Stomach (tissue), 19 donors: ENCODE results near the gene SCOC. TPM values are rescaled to one million over a fixed set of nuclear protein-coding genes. Genes with fewer than 3 reads are reported as not detected.

ENCODE experiments used
- DNase-seq, 2 donors: peaks; one replicate each; pipeline versions ENCODE4 v3.0.0 to v3.0.0-alpha.2; 2013 to 2019
- H3K27ac ChIP-seq, 5 donors: fragments of 200-600 bp in 4 of 5; sonication (generic) in 4 of 5; one replicate each; pipeline ENCODE4 v1.5.1; 2013 to 2019; ENCODE audit warnings: mild to moderate bottlenecking in 1 of 5, moderate library complexity in 1 of 5
- H3K27me3 ChIP-seq, 3 donors: fragments of 200-600 bp; sonication (generic); one replicate each; pipeline ENCODE4 v1.5.1; 2017 to 2019; ENCODE audit warnings: mixed run types in 1 of 3
- H3K36me3 ChIP-seq, 4 donors: fragments of 200-600 bp; sonication (generic); 1 replicate in 3 of 4; 2 replicates in 1 of 4; pipeline ENCODE4 v1.5.1; 2016 to 2019
- H3K4me1 ChIP-seq, 4 donors: fragments of 200-600 bp; sonication (generic); one replicate each; pipeline ENCODE4 v1.5.1; 2016 to 2019
- H3K4me3 ChIP-seq, 4 donors: fragments of 200-600 bp; sonication (generic) in 3 of 4; one replicate each; pipeline ENCODE4 v1.5.1; 2016 to 2019; ENCODE audit warnings: mild to moderate bottlenecking in 1 of 4
- H3K9me3 ChIP-seq, 4 donors: fragments of 200-600 bp; sonication (generic); one replicate each; pipeline ENCODE4 v1.5.1; 2016 to 2019
- EP300 ChIP-seq: sonication (generic); formaldehyde crosslinking; IDR thresholded peaks from one replicate; pipeline ENCODE4 v1.6.1; 2017; ENCODE audit warnings: antibody characterized with exemption
- POLR2A ChIP-seq, 4 donors: fragments of 450-650 bp; IDR thresholded peaks; one replicate each; pipeline ENCODE4 v1.6.1; 2016; ENCODE audit warnings: antibody characterized with exemption in 4 of 4, control low read depth in 2 of 4, mild to moderate bottlenecking in 1 of 4, moderate library complexity in 1 of 4
- POLR2AphosphoS5 ChIP-seq, 3 donors: sonication (generic); formaldehyde crosslinking; IDR thresholded peaks; one replicate each; pipeline ENCODE4 v1.6.1; 2016; ENCODE audit warnings: antibody characterized with exemption in 3 of 3
- WGBS, 5 donors: extraction: QIAGEN DNeasy Blood & Tissue Kit in 3 of 5; methylation state at CpG; one replicate each; pipeline versions ENCODE4 v1.1.5 to v1.1.7; 2013 to 2018; 5-methylcytosine and 5-hydroxymethylcytosine counted together
- intact Hi-C: fragments of 100-400 bp; cut with DNase I; formaldehyde crosslinking; loops from one replicate; pipeline ENCODE4 v1.15.1; 2023; ENCODE audit warnings: low total_unique reads
- long read RNA-seq, 10 donors: transcript quantifications; one replicate each; lab custom pipeline, GENCODE V29; 2026
- polyA plus RNA-seq, 3 donors: library from polyadenylated mRNA; stranded (reverse); fragments of 200-250 nt; gene quantifications; one replicate each; pipeline ENCODE4 v1.2.3, GENCODE V29; 2013
- total RNA-seq, 5 donors: library from RNA; depleted of rRNA; stranded (reverse); fragments of >200 nt; gene quantifications; one replicate each; pipeline versions ENCODE4 v1.1.0 to v1.2.3, GENCODE V29; 2014 to 2016
- TF ChIP-seq, protein P1 (sequence below), 7 experiments: fragments of 450-650 bp in 4 of 7; fragments of 200-600 bp in 3 of 7; sonication (generic) in 3 of 7; IDR thresholded peaks; one replicate each; pipeline ENCODE4 v1.5.1; 2016 to 2019; ENCODE audit warnings: antibody characterized with exemption in 7 of 7, control low read depth in 2 of 7, mild to moderate bottlenecking in 1 of 7
- donor health status: healthy with polysubstance abuse.
- donor health status: Bipolar disorder and iron deficiency.
- donor health status: healthy.

The SCOC gene
- 10 to 100 TPM; 28.4 to 75.5 (median 54.3) TPM for total RNA-seq
- 100 to 1,000 TPM in 1 of 3 donors, 10 to 100 TPM in 2; 55.7 to 108 (median 76.5) TPM for polyA plus RNA-seq
- long read RNA-seq, donor 1, transcript SCOC-211 (4 exons, 1,959 nt): major isoform, 10 of 22 reads
- long read RNA-seq, donor 1, partial matches to known transcripts: 9 of 22 reads
- long read RNA-seq, donor 1, other reads (novel, unspliced or antisense): 0 of 22 reads
- long read RNA-seq, donor 2, transcript SCOC-211 (4 exons, 1,959 nt): major isoform, 14 of 22 reads
- long read RNA-seq, donor 2, partial matches to known transcripts: 0 of 22 reads
- long read RNA-seq, donor 2, other reads (novel, unspliced or antisense): 0 of 22 reads
- long read RNA-seq, donor 3, transcript SCOC-203 (4 exons, 1,999 nt): minor isoform, 7 of 23 reads
- long read RNA-seq, donor 3, transcript SCOC-211 (4 exons, 1,959 nt): major isoform, 15 of 23 reads
- long read RNA-seq, donor 3, partial matches to known transcripts: 0 of 23 reads
- long read RNA-seq, donor 3, other reads (novel, unspliced or antisense): 0 of 23 reads
- long read RNA-seq, donor 4, partial matches to known transcripts: 0 of 3 reads
- long read RNA-seq, donor 4, other reads (novel, unspliced or antisense): 0 of 3 reads
- long read RNA-seq, donor 5, transcript SCOC-203 (4 exons, 1,999 nt): minor isoform, 6 of 38 reads
- long read RNA-seq, donor 5, transcript SCOC-211 (4 exons, 1,959 nt): major isoform, 28 of 38 reads
- long read RNA-seq, donor 5, partial matches to known transcripts: 0 of 38 reads
- long read RNA-seq, donor 5, other reads (novel, unspliced or antisense): 0 of 38 reads
- long read RNA-seq, donor 6, transcript SCOC-203 (4 exons, 1,999 nt): minor isoform, 11 of 69 reads
- long read RNA-seq, donor 6, transcript SCOC-211 (4 exons, 1,959 nt): major isoform, 56 of 69 reads
- long read RNA-seq, donor 6, partial matches to known transcripts: 0 of 69 reads
- long read RNA-seq, donor 6, other reads (novel, unspliced or antisense): 0 of 69 reads
- long read RNA-seq, donor 7, transcript SCOC-211 (4 exons, 1,959 nt): major isoform, 29 of 40 reads
- long read RNA-seq, donor 7, transcript SCOC-203 (4 exons, 1,999 nt): minor isoform, 8 of 40 reads
- long read RNA-seq, donor 7, partial matches to known transcripts: 0 of 40 reads
- long read RNA-seq, donor 7, other reads (novel, unspliced or antisense): 0 of 40 reads
- long read RNA-seq, donor 8, transcript SCOC-203 (4 exons, 1,999 nt): minor isoform, 10 of 23 reads
- long read RNA-seq, donor 8, transcript SCOC-211 (4 exons, 1,959 nt): major isoform, 11 of 23 reads
- long read RNA-seq, donor 8, partial matches to known transcripts: 0 of 23 reads
- long read RNA-seq, donor 8, other reads (novel, unspliced or antisense): 0 of 23 reads
- long read RNA-seq, donor 9, transcript SCOC-203 (4 exons, 1,999 nt): minor isoform, 10 of 35 reads
- long read RNA-seq, donor 9, transcript SCOC-211 (4 exons, 1,959 nt): major isoform, 23 of 35 reads
- long read RNA-seq, donor 9, partial matches to known transcripts: 0 of 35 reads
- long read RNA-seq, donor 9, other reads (novel, unspliced or antisense): 0 of 35 reads
- long read RNA-seq, donor 10, transcript SCOC-211 (4 exons, 1,959 nt): major isoform, 11 of 15 reads
- long read RNA-seq, donor 10, partial matches to known transcripts: 0 of 15 reads
- long read RNA-seq, donor 10, other reads (novel, unspliced or antisense): 0 of 15 reads

DNA sequence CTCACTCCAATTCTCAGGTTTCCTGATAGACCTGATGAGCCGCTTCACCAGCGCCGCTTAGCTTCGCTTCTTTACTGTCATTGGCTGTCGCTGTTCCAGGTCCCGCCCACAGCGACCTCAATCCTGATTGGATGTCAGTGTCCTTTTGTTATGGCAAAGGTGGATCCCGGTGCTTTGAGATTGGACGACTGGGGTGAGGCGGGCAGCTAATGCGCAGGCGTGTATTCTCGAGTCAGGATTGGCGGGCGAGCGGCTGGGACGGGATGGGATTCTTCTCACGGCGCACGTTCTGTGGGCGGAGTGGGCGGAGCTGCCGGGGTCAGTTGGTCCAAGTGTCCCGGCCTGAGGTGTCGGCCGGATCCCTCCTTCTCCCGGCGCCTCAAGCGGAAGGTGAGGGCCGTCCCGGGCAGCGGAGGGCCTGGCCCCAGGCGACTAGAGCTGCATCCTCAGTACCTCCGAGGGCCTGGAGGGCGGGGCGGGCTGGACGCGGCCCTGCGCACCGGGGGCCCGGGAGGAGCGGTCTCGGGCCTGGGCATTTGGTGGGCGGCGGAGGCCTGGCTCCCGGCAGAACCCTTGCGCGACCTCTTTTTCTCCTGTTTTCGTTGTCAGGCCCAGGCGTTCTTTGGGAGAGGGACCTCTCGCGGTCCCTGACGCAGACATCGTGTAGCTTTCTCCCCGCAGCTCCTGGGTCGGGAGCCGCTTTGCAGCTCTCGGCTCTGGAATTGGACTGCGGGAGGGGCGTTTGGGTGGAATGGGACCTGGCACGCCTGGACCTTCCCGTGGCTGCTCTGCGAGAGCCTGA is at the start of gene SCOC:
Gene SCOC, plus strand, starts transcription at position 319 of the 802 bp plus-strand sequence. CDS start 5,525 bp downstream, outside the sequence.
- peaks cover 14 to 48% (median 31%) of the 10 kb centered on the region in 4 donors for H3K4me1 ChIP-seq
- 0 to 1% (median 1%) methylated on average over 22 to 63 of the region's 63 CpGs for WGBS, 5 donors
- no peaks in the 10 kb centered on the region for H3K27me3 ChIP-seq
- no peaks in the 10 kb centered on the region for H3K36me3 ChIP-seq
- peak within 1 kb of the TSS; percentile 76 to 87 (median 82) for H3K4me3 ChIP-seq
- peak; percentile 99 to 100 for DNase-seq
- H3K9me3 ChIP-seq: no peaks in the 10 kb centered on the region
- TF ChIP-seq POLR2A (IDR thresholded peaks at IDR 0.05) (no peak), EP300 (no peak), POLR2AphosphoS5 (IDR thresholded peaks at IDR 0.05) (peak; percentile 32 to 72 (median 52))
- TF ChIP-seq, protein P1, sequence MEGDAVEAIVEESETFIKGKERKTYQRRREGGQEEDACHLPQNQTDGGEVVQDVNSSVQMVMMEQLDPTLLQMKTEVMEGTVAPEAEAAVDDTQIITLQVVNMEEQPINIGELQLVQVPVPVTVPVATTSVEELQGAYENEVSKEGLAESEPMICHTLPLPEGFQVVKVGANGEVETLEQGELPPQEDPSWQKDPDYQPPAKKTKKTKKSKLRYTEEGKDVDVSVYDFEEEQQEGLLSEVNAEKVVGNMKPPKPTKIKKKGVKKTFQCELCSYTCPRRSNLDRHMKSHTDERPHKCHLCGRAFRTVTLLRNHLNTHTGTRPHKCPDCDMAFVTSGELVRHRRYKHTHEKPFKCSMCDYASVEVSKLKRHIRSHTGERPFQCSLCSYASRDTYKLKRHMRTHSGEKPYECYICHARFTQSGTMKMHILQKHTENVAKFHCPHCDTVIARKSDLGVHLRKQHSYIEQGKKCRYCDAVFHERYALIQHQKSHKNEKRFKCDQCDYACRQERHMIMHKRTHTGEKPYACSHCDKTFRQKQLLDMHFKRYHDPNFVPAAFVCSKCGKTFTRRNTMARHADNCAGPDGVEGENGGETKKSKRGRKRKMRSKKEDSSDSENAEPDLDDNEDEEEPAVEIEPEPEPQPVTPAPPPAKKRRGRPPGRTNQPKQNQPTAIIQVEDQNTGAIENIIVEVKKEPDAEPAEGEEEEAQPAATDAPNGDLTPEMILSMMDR (IDR thresholded peaks at IDR 0.05): peak in 1 of 7 experiments; percentile 1
- intact Hi-C loops: no loop called here
- peak within 1 kb of the TSS; percentile 87 to 92 (median 91) for H3K27ac ChIP-seq

DNA sequence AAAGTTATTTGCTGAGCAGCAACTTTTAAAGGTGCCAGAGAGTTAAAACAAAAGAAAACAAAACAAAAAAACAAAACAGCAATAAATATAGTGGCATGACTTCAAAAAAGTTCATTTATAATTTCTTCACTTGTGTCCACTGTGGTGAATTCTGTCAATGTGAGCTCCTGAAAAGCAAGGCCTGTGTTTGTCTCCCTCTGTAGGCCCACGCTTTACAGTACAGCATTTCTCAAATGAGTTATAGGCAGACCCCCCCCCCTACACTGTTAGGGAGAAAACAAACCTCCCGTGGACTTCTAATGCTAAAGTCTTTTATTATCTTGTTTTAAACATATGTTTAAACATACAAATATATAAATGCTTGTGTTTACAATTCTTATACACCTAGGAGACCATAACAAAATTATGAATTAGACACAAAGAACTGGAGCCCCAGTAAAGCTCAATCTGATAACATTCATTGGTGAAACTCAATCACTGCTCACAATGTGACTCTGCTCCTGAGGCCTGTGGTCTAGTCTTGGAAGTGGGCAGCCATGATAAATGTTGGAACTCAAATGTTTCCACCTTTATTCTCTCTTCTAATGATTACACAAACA is 47.0 kb upstream of the SCOC start:
- H3K4me1 ChIP-seq: peaks cover 0 to 7% (median 0%) of the 10 kb centered on the region in 4 donors
- no peaks in the 10 kb centered on the region for H3K27me3 ChIP-seq
- no peaks in the 10 kb centered on the region for H3K9me3 ChIP-seq
- H3K4me3 ChIP-seq: no peak overlapping the region
- intact Hi-C loops: no loop called here
- no peak overlapping the region for H3K27ac ChIP-seq
- no peaks in the 10 kb centered on the region for H3K36me3 ChIP-seq
- DNase-seq: peak in 1 of 2 donors; percentile 80
- 22 to 34% (median 25%) methylated on average over 2 of the region's 2 CpGs for WGBS, 5 donors
- no peak for TF ChIP-seq POLR2A (IDR thresholded peaks at IDR 0.05)
- TF ChIP-seq, protein P1 (IDR thresholded peaks at IDR 0.05): peak in 5 of 7 experiments; percentile 27 to 65 (median 52)
- TF ChIP-seq EP300: no peak

GRCh38 chr4:140330311-140330900 is 43.0 kb upstream of the SCOC start:
- WGBS, 5 donors: 58 to 92% (median 80%) methylated on average over 1 of the region's 1 CpG

More at GRCh38 chr4:140330311-140330900, 43.0 kb upstream of the SCOC start:
- intact Hi-C loops: no loop called here
- Histone ChIP-seq H3K4me3 (no peak overlapping the region), H3K27ac (no peak overlapping the region), H3K9me3 (no peaks in the 10 kb centered on the region), H3K27me3 (no peaks in the 10 kb centered on the region), H3K36me3 (no peaks in the 10 kb centered on the region), H3K4me1 (peaks cover 0 to 7% (median 0%) of the 10 kb centered on the region in 4 donors)
- peak in 1 of 2 donors; percentile 64 for DNase-seq
- TF ChIP-seq, protein P1 (IDR thresholded peaks at IDR 0.05): peak in 5 of 7 experiments; percentile 19 to 53 (median 42)
- no peak for TF ChIP-seq POLR2AphosphoS5 (IDR thresholded peaks at IDR 0.05)
- no peak for TF ChIP-seq EP300
